ENCODE data around the gene BRSK1. TPM values are rescaled to one million over a fixed set of nuclear protein-coding genes. Genes with fewer than 3 reads are reported as not detected.

BRSK1 gene
- total RNA-seq, 6 donors from 2014 or later: 1.0 to 2.7 (median 1.1) TPM; not detected in 1

DNA sequence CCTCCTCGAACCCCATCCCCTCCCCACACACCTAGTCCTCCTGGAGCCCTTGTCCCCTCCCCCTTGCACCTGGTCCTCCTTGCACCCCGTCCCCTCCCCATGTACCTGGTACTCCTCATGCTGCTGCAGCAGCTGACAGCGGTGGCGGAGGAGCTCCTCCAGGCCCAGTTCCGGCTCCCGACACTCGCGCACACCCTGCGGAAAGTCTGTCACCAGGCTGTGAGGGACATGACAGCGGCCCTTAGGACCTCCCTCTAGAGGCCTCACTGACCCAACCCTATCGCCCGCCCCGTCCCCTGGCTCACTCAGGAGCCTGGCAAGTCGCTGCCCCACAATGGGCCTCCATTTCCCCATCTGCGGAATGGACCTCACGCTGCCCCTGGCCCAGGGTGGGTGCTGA is 18.6 kb upstream of the BRSK1 start:
- Histone ChIP-seq H3K4me3 (no peak overlapping the region), H3K4me1 (peaks cover 0 to under 1% (median under 1%) of the 10 kb centered on the region in 4 donors), H3K36me3 (peaks cover under 1 to 15% (median 7%) of the 10 kb centered on the region in 4 donors), H3K9me3 (no peaks in the 10 kb centered on the region), H3K27ac (no peak overlapping the region), H3K27me3 (no peaks in the 10 kb centered on the region)
- DNase-seq: no peak
- WGBS, 2 donors: 97 to 98% methylated on average over 8 to 16 of the region's 16 CpGs
- TF ChIP-seq POLR2AphosphoS5 (IDR thresholded peaks at IDR 0.05) (no peak), POLR2A (IDR thresholded peaks at IDR 0.05) (no peak), EP300 (IDR thresholded peaks at IDR 0.05) (no peak)
- TF ChIP-seq, protein P1, sequence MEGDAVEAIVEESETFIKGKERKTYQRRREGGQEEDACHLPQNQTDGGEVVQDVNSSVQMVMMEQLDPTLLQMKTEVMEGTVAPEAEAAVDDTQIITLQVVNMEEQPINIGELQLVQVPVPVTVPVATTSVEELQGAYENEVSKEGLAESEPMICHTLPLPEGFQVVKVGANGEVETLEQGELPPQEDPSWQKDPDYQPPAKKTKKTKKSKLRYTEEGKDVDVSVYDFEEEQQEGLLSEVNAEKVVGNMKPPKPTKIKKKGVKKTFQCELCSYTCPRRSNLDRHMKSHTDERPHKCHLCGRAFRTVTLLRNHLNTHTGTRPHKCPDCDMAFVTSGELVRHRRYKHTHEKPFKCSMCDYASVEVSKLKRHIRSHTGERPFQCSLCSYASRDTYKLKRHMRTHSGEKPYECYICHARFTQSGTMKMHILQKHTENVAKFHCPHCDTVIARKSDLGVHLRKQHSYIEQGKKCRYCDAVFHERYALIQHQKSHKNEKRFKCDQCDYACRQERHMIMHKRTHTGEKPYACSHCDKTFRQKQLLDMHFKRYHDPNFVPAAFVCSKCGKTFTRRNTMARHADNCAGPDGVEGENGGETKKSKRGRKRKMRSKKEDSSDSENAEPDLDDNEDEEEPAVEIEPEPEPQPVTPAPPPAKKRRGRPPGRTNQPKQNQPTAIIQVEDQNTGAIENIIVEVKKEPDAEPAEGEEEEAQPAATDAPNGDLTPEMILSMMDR (IDR thresholded peaks at IDR 0.05): no peak
- ATAC-seq (ENCODE audit: low FRiP score in 2 of 2): no peak

DNA sequence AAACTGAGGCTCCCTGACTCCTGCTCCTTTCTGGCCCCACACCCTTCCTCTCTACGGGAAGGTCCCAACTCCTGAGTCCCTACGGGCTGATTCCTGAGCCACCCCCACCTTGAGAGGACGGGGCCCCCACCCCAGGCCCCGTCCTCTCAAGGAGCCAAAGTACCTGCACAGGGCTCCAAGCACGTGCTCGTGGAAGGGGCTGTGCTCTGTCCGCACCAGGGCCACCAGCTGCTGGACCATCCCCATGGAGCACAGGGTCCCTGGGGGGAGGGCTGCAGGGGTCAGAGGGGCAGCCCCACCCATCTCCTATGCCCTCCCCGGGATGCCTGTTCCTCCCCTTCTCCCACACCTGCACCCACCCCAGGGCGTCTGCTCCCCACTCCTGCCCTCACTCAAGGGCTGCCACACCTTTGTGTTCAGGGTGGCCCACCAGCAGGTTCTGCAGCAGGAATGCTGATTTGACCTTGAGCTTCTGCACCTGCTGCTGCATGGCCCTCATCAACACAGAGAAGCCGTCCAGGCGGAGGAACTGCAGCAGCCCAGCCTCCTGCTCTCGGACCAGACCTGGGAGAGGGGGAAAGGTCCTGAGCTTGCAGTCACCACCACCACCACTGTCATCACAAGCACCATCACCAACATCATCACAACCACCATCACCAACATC is 17.9 kb upstream of the BRSK1 start:
- DNase-seq (no peak), ATAC-seq (ENCODE audit: low FRiP score in 2 of 2) (no peak)
- WGBS, 2 donors: 94 to 99% methylated on average over 11 to 12 of the region's 12 CpGs
- Histone ChIP-seq H3K9me3 (no peaks in the 10 kb centered on the region), H3K27me3 (no peaks in the 10 kb centered on the region), H3K27ac (no peak overlapping the region), H3K36me3 (peaks cover 3 to 15% (median 7%) of the 10 kb centered on the region in 4 donors), H3K4me1 (no peaks in the 10 kb centered on the region), H3K4me3 (no peak overlapping the region)
- TF ChIP-seq POLR2A (IDR thresholded peaks at IDR 0.05) (no peak), EP300 (IDR thresholded peaks at IDR 0.05) (no peak), POLR2AphosphoS5 (IDR thresholded peaks at IDR 0.05) (no peak)
- TF ChIP-seq, protein P1 (IDR thresholded peaks at IDR 0.05): no peak

DNA sequence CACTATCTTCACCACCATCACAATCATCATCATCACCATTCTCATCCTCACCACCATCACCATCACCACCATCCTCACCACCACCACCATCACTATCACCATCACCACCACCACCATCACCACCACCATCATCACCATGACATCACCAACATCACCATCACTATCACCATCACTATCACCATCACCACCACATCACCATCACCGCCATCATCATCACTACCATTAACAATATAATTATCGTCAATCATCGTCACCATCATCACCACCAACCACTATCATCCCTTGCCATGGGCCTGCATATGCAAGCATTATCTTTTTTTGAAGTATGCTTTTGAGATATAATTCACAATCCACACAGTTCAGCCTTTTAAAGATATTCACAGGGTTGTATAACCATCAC is 17.4 kb upstream of the BRSK1 start:
- no peak overlapping the region for H3K27ac ChIP-seq
- no peaks in the 10 kb centered on the region for H3K9me3 ChIP-seq
- ATAC-seq (ENCODE audit: low FRiP score in 2 of 2): no peak
- 97 to 100% methylated on average over 3 of the region's 3 CpGs for WGBS, 2 donors
- H3K4me3 ChIP-seq: no peak overlapping the region
- no peaks in the 10 kb centered on the region for H3K27me3 ChIP-seq
- TF ChIP-seq POLR2A (IDR thresholded peaks at IDR 0.05): no peak
- TF ChIP-seq, protein P1 (IDR thresholded peaks at IDR 0.05): no peak
- no peak for TF ChIP-seq POLR2AphosphoS5 (IDR thresholded peaks at IDR 0.05)
- no peak for TF ChIP-seq EP300 (IDR thresholded peaks at IDR 0.05)
- peaks cover 3 to 15% (median 7%) of the 10 kb centered on the region in 4 donors for H3K36me3 ChIP-seq
- no peak for DNase-seq
- H3K4me1 ChIP-seq: no peaks in the 10 kb centered on the region

DNA sequence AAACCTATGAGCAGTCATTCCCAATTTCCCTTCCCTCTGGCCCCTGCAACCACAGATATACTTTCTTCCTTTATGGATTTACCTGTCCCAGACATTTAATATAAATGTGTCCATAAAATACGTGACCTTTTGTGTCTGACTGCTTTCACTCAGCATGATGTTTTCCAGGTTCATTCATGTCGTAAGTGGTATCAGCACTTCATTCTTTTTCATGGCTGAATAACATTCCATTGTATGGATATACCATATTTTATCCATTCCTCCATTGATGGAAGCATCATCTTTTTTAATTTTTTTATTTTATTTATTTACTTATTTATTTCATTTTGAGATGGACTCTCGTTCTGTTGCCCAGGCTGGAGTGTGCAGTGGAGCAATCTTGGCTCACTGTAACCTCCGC is 17.0 kb upstream of the BRSK1 start:
- H3K9me3 ChIP-seq: no peaks in the 10 kb centered on the region
- no peak overlapping the region for H3K4me3 ChIP-seq
- no peaks in the 10 kb centered on the region for H3K4me1 ChIP-seq
- no peak for ATAC-seq (ENCODE audit: low FRiP score in 2 of 2)
- H3K27me3 ChIP-seq: no peaks in the 10 kb centered on the region
- H3K27ac ChIP-seq: no peak overlapping the region
- TF ChIP-seq EP300 (IDR thresholded peaks at IDR 0.05) (no peak), POLR2A (IDR thresholded peaks at IDR 0.05) (no peak)
- WGBS, 2 donors: 94 to 96% methylated on average over 4 of the region's 4 CpGs
- DNase-seq: no peak
- H3K36me3 ChIP-seq: peaks cover 3 to 17% (median 9%) of the 10 kb centered on the region in 4 donors

DNA sequence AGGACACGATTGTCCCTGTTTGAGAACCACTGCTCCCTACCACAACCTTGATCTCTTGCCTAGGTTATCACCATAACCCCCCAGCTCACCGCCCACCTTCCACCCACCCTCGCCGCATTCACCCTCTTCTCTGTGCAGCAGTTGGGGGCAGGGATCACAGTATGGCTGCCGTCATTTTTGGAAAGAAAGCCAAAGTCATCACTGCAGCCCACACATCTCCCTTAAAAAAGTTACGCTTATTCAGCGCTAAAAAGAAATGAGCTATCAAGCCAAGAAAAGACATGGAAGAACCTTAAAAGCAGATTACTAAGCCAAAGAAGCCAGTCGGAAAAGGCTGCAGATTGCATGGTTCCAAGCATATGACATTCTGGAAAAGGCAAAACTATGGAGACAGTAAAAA is 14.5 kb upstream of the BRSK1 start:
- Histone ChIP-seq H3K4me3 (no peak overlapping the region), H3K27me3 (no peaks in the 10 kb centered on the region), H3K4me1 (no peaks in the 10 kb centered on the region), H3K9me3 (no peaks in the 10 kb centered on the region), H3K27ac (no peak overlapping the region), H3K36me3 (peaks cover 3 to 42% (median 29%) of the 10 kb centered on the region in 4 donors)
- ATAC-seq (ENCODE audit: low FRiP score in 2 of 2): no peak
- DNase-seq: no peak
- WGBS, 2 donors: 96 to 97% methylated on average over 8 of the region's 8 CpGs
- TF ChIP-seq POLR2A (IDR thresholded peaks at IDR 0.05) (no peak), EP300 (IDR thresholded peaks at IDR 0.05) (no peak), POLR2AphosphoS5 (IDR thresholded peaks at IDR 0.05) (no peak)
- TF ChIP-seq, protein P1 (IDR thresholded peaks at IDR 0.05): no peak
